Measurements from ENCODE around the gene ENDOU. TPM values are rescaled to one million over a fixed set of nuclear protein-coding genes. Genes with fewer than 3 reads are reported as not detected.

The ENDOU gene
- total RNA-seq = under 0.01 TPM in 1 of 2 replicates, not detected in the other

GRCh38 chr12:47725091-47725772, at the start of gene ENDOU:
ENDOU (minus strand) TSS chr12:47725490; CDS start chr12:47725413, 77 bp downstream.

GRCh38 chr12:47773062-47773857, 48.0 kb upstream of the ENDOU start, which contains the start of gene SLC48A1:
SLC48A1 (plus strand) TSS chr12:47773238; CDS start chr12:47773305, 67 bp downstream.

GRCh38 chr12:47758834-47759690, 33.8 kb upstream of the ENDOU start, which contains the start of gene RAPGEF3:
RAPGEF3 (minus strand) TSS chr12:47758880; CDS start chr12:47758556, 324 bp downstream.

GRCh38 chr12:47705566-47706425, 19.5 kb downstream of the ENDOU start, which contains the start of gene RPAP3:
RPAP3 (minus strand) TSS chr12:47706030; CDS start chr12:47702840, 3,190 bp downstream.

Other genes with a start within 250 kb of the ENDOU start
- gene RPAP3, start 19.5 kb downstream of the ENDOU start, total RNA-seq = 12.7 and 22.4 TPM in 2 replicates
- gene RAPGEF3, start 33.4 kb upstream of the ENDOU start, total RNA-seq = 5.1 and 8.8 TPM in 2 replicates
- 12.4 and 13.6 TPM in 2 replicates for gene SLC48A1, start 47.7 kb upstream of the ENDOU start, total RNA-seq
- gene HDAC7, start 94.4 kb upstream of the ENDOU start, total RNA-seq = 23.7 and 35.3 TPM in 2 replicates
- gene VDR, start 179.5 kb upstream of the ENDOU start, total RNA-seq = 3.8 and 6.2 TPM in 2 replicates
- gene TMEM106C, start 238.1 kb upstream of the ENDOU start, total RNA-seq = 128 and 139 TPM in 2 replicates